ENCODE results near the gene STAT3.

The STAT3 gene

GRCh38 chr17:42289611-42290181 lies 98.5 kb downstream of the STAT3 start:
- DNase-seq = no peak

GRCh38 chr17:42288803-42289610 lies 99.2 kb downstream of the STAT3 start:
- DNase-seq = no peak

- DNase-seq = no peak
These were observed 100.1 kb downstream of the STAT3 start, which contains the start of gene STAT5A for GRCh38 chr17:42287977-42288802. STAT5A (plus strand) TSS chr17:42288498; CDS start chr17:42289412, 914 bp downstream.

- DNase-seq = no peak
These were observed 100.8 kb downstream of the STAT3 start for GRCh38 chr17:42287305-42287976.

DNA sequence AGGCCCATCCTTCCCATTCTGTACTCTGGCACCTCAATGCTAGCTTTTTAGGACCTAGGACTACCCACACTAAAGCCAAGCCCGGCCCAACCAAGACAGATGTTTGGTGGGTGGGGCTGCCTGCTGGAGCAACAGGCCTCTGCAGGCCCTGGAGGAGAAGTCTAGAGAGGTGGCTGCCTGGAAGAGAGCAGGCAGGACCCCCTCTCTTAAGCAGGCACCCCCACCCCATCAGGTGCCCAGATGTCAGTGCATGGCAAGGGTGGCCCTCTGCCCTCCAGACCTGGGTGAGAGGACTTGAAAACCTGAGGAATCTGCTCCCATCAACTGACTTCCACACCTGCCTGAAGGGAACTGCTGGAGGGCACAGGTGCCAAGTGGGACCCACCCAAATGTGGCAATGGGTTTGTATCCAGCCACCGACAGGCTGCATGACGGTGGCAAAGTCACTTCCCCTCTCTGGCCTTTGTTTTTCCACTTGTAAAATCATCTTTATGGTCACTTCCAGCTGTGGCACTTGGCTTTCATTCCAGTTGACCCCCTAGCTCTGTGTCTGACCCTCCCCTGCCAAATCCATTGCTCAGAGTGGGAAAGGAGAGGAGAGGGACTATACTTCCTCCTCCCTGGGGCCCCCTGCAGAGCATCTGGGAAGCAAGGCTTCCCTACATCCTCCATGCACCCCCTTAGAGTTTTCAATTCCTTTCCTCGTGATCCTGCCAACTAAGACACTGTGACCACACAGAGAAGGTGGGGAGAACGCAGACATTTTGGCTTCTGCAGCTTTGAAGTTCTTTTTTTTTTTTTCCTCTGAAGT lies 101.6 kb downstream of the STAT3 start:
- DNase-seq = no peak

- DNase-seq = no peak
These were observed 102.7 kb downstream of the STAT3 start for GRCh38 chr17:42285346-42286050.

DNA sequence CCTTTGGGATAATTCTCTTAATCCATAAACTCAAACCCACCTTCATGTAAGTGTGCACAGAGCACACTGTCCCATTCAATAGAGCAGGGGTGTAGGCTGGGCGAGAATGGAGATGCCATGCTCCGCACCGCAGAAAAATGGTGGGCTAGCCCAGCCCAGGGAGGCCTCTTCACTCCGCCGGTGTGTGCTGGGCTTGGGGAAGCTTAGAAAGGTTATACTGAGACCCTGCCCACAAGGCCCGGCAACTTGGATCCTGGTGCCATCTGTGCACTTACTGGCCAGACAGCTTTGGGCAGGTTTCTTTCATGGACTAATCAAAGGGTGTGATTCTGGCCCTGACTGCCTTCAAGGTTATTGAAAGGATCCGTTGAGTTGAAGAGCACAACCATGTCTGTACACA lies 103.7 kb downstream of the STAT3 start:
- no peak for DNase-seq

GRCh38 chr17:42284024-42284369 lies 104.2 kb downstream of the STAT3 start:
- no peak for DNase-seq

DNA sequence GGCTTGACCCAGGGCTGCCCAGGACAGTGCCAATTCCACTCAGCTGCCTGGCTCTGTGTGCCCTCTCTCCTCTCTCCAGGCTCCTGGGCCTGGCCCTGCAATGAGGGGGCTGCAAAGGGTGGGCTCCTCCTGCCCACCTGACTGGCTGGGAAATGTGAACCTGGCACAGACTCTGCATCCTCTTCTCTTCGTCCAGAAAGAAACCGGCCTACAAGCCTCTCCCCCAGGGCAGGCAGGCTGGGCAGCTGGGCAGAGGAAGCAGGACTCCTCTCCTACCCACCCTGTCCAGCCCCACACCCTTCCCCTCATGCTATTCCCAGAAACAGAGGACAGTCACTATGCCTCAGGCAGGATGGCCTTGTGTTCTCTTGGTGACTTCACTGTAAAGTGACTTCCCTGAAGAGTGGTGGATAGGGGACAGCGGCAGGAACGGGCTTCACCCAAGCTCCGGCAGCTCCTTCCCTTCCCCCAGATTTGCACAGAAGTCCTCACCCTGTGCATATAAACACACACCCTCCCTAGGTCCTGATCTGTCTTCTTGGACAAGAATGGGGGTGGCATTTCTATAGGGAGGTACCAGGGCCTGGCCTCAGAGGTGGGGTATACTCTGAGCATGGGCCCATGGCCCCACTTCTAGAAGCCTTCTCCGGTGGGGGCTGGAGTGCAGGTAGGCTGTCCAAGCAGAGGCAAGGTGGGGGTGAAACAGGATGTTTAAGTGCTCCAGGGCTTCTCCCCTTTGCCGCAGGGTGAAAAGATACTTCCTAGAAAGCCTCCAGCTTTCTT lies 104.8 kb downstream of the STAT3 start:
- no peak for DNase-seq

GRCh38 chr17:42282478-42283080 lies 105.7 kb downstream of the STAT3 start:
- DNase-seq = no peak

DNA sequence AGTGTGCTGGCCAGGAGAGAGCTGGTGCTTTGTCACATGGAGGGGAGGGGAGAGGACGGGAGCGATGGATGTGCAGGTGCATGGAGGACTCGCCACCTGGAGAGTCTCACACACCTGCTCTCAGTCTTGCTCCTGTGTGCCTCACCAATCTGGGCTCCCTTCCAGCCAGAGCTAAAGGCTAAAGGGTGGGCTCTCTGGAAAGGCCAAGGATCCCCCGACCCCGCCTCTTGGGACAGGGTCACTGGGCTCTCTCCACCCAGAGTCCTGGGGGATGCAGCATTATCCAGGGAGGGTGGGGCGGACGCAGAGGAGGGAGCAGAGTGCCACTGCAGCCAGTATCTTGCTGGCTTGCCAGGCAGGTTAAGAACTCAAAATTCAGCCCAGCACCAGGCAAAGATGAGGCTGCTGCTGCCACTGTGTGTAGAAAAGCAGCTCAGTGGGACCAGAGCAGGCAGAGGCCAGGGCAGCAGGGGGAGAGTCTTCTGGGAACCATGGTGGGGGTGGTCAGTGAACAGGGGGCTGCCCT lies 106.6 kb downstream of the STAT3 start:
- no peak for DNase-seq

DNA sequence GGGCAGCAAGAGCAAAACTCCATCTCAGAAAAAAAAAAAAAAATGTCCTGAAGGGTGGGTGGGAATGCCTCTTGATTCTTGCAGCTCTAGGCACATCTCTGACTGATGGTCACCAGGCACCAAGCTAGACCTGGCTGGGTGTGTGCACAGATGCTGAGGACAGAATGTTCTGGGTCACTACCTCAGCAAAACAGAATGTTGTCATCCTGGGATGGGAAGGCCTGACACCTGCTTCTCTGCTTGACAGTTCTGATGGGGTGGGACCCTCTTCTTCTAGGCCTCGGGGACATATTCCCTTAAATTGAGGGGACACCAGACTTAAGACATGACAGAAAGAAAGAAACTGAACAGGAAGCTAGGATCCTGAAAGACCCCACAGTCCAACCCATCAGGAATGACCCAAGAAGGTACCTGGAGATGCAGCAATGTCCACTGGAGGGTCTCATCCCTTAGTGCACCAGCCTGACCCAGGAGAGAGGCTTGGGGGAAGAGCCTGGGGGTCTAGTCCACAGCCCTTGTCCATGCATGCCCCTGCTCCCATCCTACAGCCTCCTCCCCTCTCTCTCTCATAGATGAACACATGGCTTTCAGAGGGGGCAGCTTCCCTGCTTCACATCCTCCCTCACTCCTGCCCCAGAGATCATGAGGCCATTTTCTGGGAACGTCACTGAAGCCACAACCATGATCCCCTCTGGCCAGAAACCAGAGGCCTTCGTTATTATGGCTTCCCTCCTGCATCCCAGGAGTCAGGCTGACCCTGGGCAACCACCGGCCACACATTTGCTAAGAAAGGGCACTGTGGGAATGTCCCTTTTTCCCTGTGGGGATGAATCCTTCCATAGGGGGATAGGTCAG lies 108.2 kb downstream of the STAT3 start:
- DNase-seq = no peak

DNA sequence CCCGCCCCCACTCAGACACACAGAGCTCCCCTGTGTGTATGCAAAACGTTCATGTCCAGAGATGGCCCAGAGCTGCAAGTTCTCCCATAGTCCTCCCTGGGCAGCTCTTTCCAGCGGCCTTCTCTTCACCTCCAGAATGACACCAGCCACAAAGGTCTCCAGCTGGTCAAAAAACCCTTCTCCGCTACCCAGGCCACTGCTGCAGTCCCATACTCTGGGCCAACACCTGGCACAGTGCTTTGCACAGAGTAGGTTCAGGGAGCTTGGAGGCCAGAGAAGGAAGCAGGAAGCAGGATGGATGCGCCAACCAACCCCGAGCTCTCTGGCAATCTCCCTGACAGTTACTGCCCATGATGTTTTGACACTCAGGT lies 110.9 kb downstream of the STAT3 start:
- no peak for DNase-seq

- no peak for DNase-seq
These were observed 111.5 kb downstream of the STAT3 start for GRCh38 chr17:42276609-42277341.

- peak in 1 of 2 experiments; percentile 69 for DNase-seq
These were observed 112.0 kb downstream of the STAT3 start, which contains the start of gene STAT5B for GRCh38 chr17:42276359-42276608. STAT5B (minus strand) TSS chr17:42276391; CDS start chr17:42232127, 44,264 bp downstream.

- no peak for DNase-seq
These were observed 112.5 kb downstream of the STAT3 start for GRCh38 chr17:42275527-42276358.

DNA sequence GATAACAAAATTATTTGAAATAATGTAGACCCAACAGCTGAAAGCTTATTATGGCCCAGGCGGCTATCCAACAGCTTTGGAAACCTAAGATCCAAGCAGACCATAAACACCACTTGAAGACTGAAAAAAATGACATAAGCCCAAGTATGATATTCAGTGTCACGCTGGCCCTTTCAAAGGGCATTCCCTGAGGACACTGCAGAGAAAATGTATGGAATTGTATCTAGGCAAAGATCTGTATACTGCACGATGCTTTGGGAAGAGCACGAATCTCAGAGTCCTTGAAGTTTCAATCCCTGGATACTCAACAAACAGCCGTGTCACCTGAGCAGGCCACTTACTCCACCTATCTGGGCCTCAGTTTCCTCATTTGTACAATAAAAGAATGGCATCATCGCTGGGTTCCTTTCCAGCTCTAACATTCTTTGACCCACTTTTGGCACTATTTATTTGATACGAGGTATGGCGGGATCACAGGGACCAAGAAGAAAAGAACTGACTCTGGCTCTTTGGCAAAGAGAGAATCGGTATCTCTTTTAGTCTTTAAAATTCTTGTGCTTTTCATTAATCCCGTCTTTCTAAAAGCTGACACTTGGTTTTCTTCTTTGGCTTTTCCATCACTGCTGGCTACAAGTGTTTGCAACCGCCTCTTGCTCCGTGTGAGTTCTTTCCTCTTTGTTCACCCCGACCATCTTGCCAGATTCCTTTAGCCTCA lies 113.3 kb downstream of the STAT3 start:
- no peak for DNase-seq

All from NCI-H1930 (cell line).